Measurements from ENCODE around the gene AMACR.

The AMACR gene

DNA sequence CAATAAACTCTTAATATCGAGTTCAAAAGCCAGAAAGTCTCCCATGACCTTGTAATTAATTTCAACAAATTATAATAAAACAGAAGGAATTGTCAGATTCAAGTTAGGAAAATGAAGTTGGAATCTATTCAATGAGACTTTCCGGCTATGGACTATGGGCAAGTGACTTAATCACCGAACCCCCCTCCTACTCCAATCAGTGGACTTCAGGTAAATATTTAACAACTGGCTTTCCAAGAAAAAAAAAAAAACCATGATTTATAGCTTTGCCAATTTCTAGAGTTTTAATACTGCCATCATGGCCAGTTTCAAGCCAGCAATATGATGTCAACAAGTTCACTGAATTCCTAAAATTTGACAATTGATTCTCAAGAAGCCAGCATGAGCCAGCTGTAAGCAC lies 27.8 kb downstream of the AMACR start:
- Histone ChIP-seq H3K27ac (ENCODE audit: low read depth, low read length, poor library complexity, severe bottlenecking) (no peak overlapping the region), H3F3A (ENCODE audit: insufficient read depth, low read length) (no peaks in the 10 kb centered on the region), H3K27me3 (ENCODE audit: insufficient read depth, low read length) (no peaks in the 10 kb centered on the region), H3K9me3 (ENCODE audit: low read length) (no peaks in the 10 kb centered on the region), H3K4me3 (ENCODE audit: low read depth, low read length, poor library complexity, severe bottlenecking) (no peak overlapping the region), H3K79me2 (ENCODE audit: insufficient read depth, low read length) (no peaks in the 10 kb centered on the region), H4K20me1 (ENCODE audit: insufficient read depth, low read length) (no peaks in the 10 kb centered on the region), H2AFZ (ENCODE audit: low read length) (no peak overlapping the region), H3K4me1 (ENCODE audit: insufficient read depth, low read length, severe bottlenecking) (no peaks in the 10 kb centered on the region), H3K9me2 (ENCODE audit: low read depth, low read length) (no peaks in the 10 kb centered on the region), H3K4me2 (ENCODE audit: low read length) (no peak overlapping the region), H3K9ac (ENCODE audit: low read length) (no peak overlapping the region), H3K36me3 (ENCODE audit: insufficient read depth, low read length) (no peaks in the 10 kb centered on the region)
- TF ChIP-seq, protein P1, sequence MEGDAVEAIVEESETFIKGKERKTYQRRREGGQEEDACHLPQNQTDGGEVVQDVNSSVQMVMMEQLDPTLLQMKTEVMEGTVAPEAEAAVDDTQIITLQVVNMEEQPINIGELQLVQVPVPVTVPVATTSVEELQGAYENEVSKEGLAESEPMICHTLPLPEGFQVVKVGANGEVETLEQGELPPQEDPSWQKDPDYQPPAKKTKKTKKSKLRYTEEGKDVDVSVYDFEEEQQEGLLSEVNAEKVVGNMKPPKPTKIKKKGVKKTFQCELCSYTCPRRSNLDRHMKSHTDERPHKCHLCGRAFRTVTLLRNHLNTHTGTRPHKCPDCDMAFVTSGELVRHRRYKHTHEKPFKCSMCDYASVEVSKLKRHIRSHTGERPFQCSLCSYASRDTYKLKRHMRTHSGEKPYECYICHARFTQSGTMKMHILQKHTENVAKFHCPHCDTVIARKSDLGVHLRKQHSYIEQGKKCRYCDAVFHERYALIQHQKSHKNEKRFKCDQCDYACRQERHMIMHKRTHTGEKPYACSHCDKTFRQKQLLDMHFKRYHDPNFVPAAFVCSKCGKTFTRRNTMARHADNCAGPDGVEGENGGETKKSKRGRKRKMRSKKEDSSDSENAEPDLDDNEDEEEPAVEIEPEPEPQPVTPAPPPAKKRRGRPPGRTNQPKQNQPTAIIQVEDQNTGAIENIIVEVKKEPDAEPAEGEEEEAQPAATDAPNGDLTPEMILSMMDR (IDR thresholded peaks at IDR 0.05; ENCODE audit: low read length) = no peak
- TF ChIP-seq EZH2 (IDR thresholded peaks at IDR 0.05; ENCODE audit: borderline replicate concordance, low read length) = no peak

DNA sequence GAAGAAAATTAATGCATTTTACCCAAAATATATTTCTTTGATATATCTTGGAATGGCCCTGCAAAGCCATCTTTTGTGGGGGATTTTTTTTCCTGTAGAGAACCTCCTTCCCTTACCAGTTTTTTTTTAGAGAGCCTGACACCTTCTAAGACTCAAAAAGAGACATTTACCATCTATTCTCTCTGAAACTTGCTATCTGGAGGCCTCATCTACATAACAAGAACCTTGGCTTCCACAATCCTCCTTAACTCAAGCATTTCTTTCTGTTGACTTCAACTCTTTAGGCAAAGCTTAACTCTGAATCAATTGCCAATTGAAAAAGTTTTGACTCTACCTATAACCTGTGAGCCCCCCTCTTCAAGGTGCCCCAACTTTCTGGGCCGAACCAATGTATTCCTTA lies 29.5 kb downstream of the AMACR start:
- no peaks in the 10 kb centered on the region for H3K9me3 ChIP-seq (ENCODE audit: low read length)
- H2AFZ ChIP-seq (ENCODE audit: low read length) = no peak overlapping the region
- H3K9me2 ChIP-seq (ENCODE audit: low read depth, low read length) = no peaks in the 10 kb centered on the region
- H3K27ac ChIP-seq (ENCODE audit: low read depth, low read length, poor library complexity, severe bottlenecking) = no peak overlapping the region
- H3K79me2 ChIP-seq (ENCODE audit: insufficient read depth, low read length) = no peaks in the 10 kb centered on the region
- no peaks in the 10 kb centered on the region for H3K4me1 ChIP-seq (ENCODE audit: insufficient read depth, low read length, severe bottlenecking)
- H3K27me3 ChIP-seq (ENCODE audit: insufficient read depth, low read length) = no peaks in the 10 kb centered on the region
- H3F3A ChIP-seq (ENCODE audit: insufficient read depth, low read length) = no peaks in the 10 kb centered on the region
- H3K4me3 ChIP-seq (ENCODE audit: low read depth, low read length, poor library complexity, severe bottlenecking) = no peak overlapping the region
- H3K36me3 ChIP-seq (ENCODE audit: insufficient read depth, low read length) = no peaks in the 10 kb centered on the region
- H3K9ac ChIP-seq (ENCODE audit: low read length) = no peak overlapping the region
- no peaks in the 10 kb centered on the region for H4K20me1 ChIP-seq (ENCODE audit: insufficient read depth, low read length)
- TF ChIP-seq EZH2 (IDR thresholded peaks at IDR 0.05; ENCODE audit: borderline replicate concordance, low read length) = no peak
- TF ChIP-seq, protein P1 (IDR thresholded peaks at IDR 0.05; ENCODE audit: low read length) = no peak
- H3K4me2 ChIP-seq (ENCODE audit: low read length) = no peak overlapping the region

DNA sequence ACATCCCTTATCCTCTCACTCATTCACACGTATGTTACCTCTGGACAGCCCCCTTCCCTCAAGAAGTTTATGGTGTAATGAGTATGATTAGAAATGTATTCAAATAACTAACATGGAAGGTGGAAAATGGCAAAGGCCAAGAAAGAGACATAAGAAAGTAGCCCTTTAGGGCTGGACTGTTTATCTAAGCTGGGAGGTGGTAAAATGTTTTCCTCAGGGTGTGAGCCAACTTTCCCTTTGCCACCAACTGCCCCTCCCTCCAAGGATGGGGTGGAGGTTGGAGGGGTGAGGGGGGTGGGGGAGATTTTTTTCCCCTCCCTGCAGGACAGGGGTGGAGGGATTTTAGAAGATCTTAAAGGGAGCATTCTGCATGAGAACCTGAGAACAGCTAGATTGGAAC lies 31.5 kb downstream of the AMACR start:
- TF ChIP-seq, protein P1 (IDR thresholded peaks at IDR 0.05; ENCODE audit: low read length) = no peak
- no peak for TF ChIP-seq EZH2 (IDR thresholded peaks at IDR 0.05; ENCODE audit: borderline replicate concordance, low read length)
- Histone ChIP-seq H3K27me3 (ENCODE audit: insufficient read depth, low read length) (no peaks in the 10 kb centered on the region), H2AFZ (ENCODE audit: low read length) (no peak overlapping the region), H3F3A (ENCODE audit: insufficient read depth, low read length) (no peaks in the 10 kb centered on the region), H3K9ac (ENCODE audit: low read length) (no peak overlapping the region), H3K36me3 (ENCODE audit: insufficient read depth, low read length) (no peaks in the 10 kb centered on the region), H3K9me2 (ENCODE audit: low read depth, low read length) (no peaks in the 10 kb centered on the region), H3K4me3 (ENCODE audit: low read depth, low read length, poor library complexity, severe bottlenecking) (no peak overlapping the region), H3K9me3 (ENCODE audit: low read length) (no peaks in the 10 kb centered on the region), H3K4me2 (ENCODE audit: low read length) (no peak overlapping the region), H4K20me1 (ENCODE audit: insufficient read depth, low read length) (no peaks in the 10 kb centered on the region), H3K4me1 (ENCODE audit: insufficient read depth, low read length, severe bottlenecking) (no peaks in the 10 kb centered on the region), H3K27ac (ENCODE audit: low read depth, low read length, poor library complexity, severe bottlenecking) (no peak overlapping the region), H3K79me2 (ENCODE audit: insufficient read depth, low read length) (no peaks in the 10 kb centered on the region)

All from OCI-LY1 (cell line).